Smooth muscle cell (in vitro differentiated cells): ENCODE measurements around the gene UBR4. TPM values are rescaled to one million over a fixed set of nuclear protein-coding genes. Genes with fewer than 3 reads are reported as not detected.

Experiments
- DNase-seq: peaks from one replicate; lab custom pipeline; 2025; ENCODE audit not compliant: unreplicated experiment; lab: John Stamatoyannopoulos, UW
- H2AFZ ChIP-seq: fragments of 200-600 bp; sonication (generic); 2 replicates; pipeline ENCODE4 v1.6.0; 2016; ENCODE audit warnings: antibody characterized with exemption, low read depth, mild to moderate bottlenecking
- H3F3A ChIP-seq: fragments of 200-600 bp; sonication (generic); 2 replicates; pipeline ENCODE4 v1.6.0; 2017; ENCODE audit warnings: antibody characterized with exemption, low read depth
- H3K27ac ChIP-seq: fragments of 200-600 bp; sonication (generic); 2 replicates; pipeline ENCODE4 v1.5.1; 2016; ENCODE audit warnings: low read depth, mild to moderate bottlenecking
- H3K27me3 ChIP-seq: fragments of 200-600 bp; sonication (generic); 2 replicates; pipeline ENCODE4 v1.6.1; 2016; ENCODE audit warnings: low read depth, mild to moderate bottlenecking
- H3K36me3 ChIP-seq: fragments of 200-600 bp; sonication (generic); 2 replicates; pipeline ENCODE4 v1.5.1; 2016; ENCODE audit warnings: low read depth
- H3K4me1 ChIP-seq: fragments of 200-600 bp; sonication (generic); 2 replicates; pipeline ENCODE4 v1.5.1; 2016; ENCODE audit warnings: low read depth
- H3K4me2 ChIP-seq: fragments of 200-600 bp; sonication (generic); 2 replicates; pipeline ENCODE4 v1.6.0; 2016; ENCODE audit warnings: mild to moderate bottlenecking
- H3K4me3 ChIP-seq: fragments of 200-600 bp; sonication (generic); 2 replicates; pipeline ENCODE4 v1.5.1; 2016; ENCODE audit warnings: mild to moderate bottlenecking
- H3K79me2 ChIP-seq: fragments of 200-600 bp; sonication (generic); 2 replicates; pipeline ENCODE4 v1.6.0; 2016; ENCODE audit warnings: low read depth, mild to moderate bottlenecking
- H3K9ac ChIP-seq: fragments of 200-600 bp; sonication (generic); 2 replicates; pipeline ENCODE4 v1.6.0; 2016; ENCODE audit warnings: low read depth
- H3K9me3 ChIP-seq: fragments of 200-600 bp; sonication (generic); replicated peaks from 2 replicates; pipeline ENCODE4 v1.5.1; 2016; ENCODE audit warnings: low read depth
- H4K20me1 ChIP-seq: fragments of 200-600 bp; sonication (generic); 2 replicates; pipeline ENCODE4 v1.6.0; 2016; ENCODE audit warnings: low read depth
- CTCF ChIP-seq: fragments of 200-600 bp; sonication (generic); IDR thresholded peaks from 2 replicates; pipeline ENCODE4 v1.5.1; 2017; ENCODE audit warnings: borderline replicate concordance, mild to moderate bottlenecking, antibody characterized with exemption; ENCODE audit not compliant: insufficient read depth, poor library complexity, severe bottlenecking
- WGBS: methylation state at CpG from one replicate; pipeline ENCODE4 v1.1.7; 2016; ENCODE audit warnings: low lambda C conversion rate; 5-methylcytosine and 5-hydroxymethylcytosine counted together
- polyA plus RNA-seq: library from polyadenylated mRNA; unstranded; fragments of >200 nt; fragmentation: Nextera tagmentation; extraction: Ambion mirVana; gene quantifications from 2 replicates; pipeline ENCODE4 v1.2.1, GENCODE V29; 2016
- total RNA-seq: library from RNA; depleted of rRNA; stranded (reverse); fragments of >200 nt; gene quantifications from 2 replicates; pipeline ENCODE4 v1.2.3, GENCODE V29; 2014

Gene UBR4
- total and polyA plus RNA-seq, 2 experiments from 2014 or later = 62.7 to 142 TPM

GRCh38 chr1:19079541-19080472 is 130.3 kb downstream of the UBR4 start:
- DNase-seq = no peak
- TF ChIP-seq CTCF = no peak
- Histone ChIP-seq H3K4me1 (no peaks in the 10 kb centered on the region), H2AFZ (no peak overlapping the region), H3F3A (peaks cover 11% of the 10 kb centered on the region), H3K4me3 (no peak overlapping the region), H3K9me3 (no peaks in the 10 kb centered on the region), H4K20me1 (no peaks in the 10 kb centered on the region), H3K79me2 (no peaks in the 10 kb centered on the region), H3K27me3 (no peaks in the 10 kb centered on the region), H3K4me2 (no peak overlapping the region), H3K9ac (no peak overlapping the region), H3K36me3 (peaks cover 17% of the 10 kb centered on the region), H3K27ac (no peak overlapping the region)
- 94% methylated on average over 16 of the region's 16 CpGs for WGBS

GRCh38 chr1:19078536-19078935 is 131.5 kb downstream of the UBR4 start:
- no peak overlapping the region for H3K27ac ChIP-seq
- H3K9ac ChIP-seq = no peak overlapping the region
- H4K20me1 ChIP-seq = no peaks in the 10 kb centered on the region
- no peak overlapping the region for H2AFZ ChIP-seq
- no peaks in the 10 kb centered on the region for H3K9me3 ChIP-seq
- no peak for TF ChIP-seq CTCF
- H3K36me3 ChIP-seq = peaks cover 13% of the 10 kb centered on the region
- DNase-seq = no peak
- H3K79me2 ChIP-seq = no peaks in the 10 kb centered on the region
- no peak overlapping the region for H3K4me3 ChIP-seq
- WGBS = 77% methylated on average over 4 of the region's 4 CpGs
- peaks cover 8% of the 10 kb centered on the region for H3F3A ChIP-seq
- H3K27me3 ChIP-seq = no peaks in the 10 kb centered on the region
- H3K4me1 ChIP-seq = no peaks in the 10 kb centered on the region
- H3K4me2 ChIP-seq = no peak overlapping the region

DNA sequence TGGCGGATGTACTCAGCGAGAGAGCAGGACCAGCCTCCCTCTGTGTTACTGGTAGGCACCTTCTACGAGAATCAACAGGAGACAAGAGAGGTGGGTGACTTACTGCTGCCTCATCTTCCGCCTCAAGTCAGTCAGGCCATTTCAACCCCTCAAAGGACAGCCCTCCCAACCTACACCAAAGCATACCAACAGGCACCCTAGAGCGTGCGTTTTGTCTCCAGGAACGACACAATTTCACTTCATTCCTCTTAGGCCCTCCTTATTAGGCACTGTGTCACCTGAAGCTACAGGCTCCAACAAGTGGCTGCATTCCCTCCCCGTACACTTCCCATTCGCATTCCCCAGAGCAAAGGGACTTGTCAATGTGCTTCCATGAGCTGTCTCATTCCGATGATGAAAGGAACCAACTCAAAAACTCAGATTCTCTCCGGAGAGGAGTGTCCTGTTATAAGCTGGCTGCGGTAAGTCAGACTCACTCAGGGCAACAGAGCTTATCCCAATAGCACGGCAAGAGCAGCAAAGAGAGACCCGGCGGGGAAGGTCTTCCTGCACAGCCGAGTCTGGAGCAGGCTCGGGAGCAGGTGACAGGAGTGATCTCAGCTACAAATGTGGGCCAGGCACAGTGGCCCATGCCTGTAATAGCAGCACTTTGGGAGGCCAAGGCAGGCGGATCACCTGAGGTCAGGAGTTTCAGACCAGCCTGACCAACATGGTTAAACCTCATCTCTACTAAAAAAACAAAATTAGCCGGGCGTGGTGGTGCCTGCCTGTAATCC is 133.0 kb downstream of the UBR4 start:
- H2AFZ ChIP-seq = no peak overlapping the region
- H3K9me3 ChIP-seq = no peaks in the 10 kb centered on the region
- H3K9ac ChIP-seq = no peak overlapping the region
- no peak overlapping the region for H3K4me3 ChIP-seq
- H3K36me3 ChIP-seq = peaks cover 13% of the 10 kb centered on the region
- H3K4me2 ChIP-seq = no peak overlapping the region
- H3K27me3 ChIP-seq = no peaks in the 10 kb centered on the region
- H3K4me1 ChIP-seq = no peaks in the 10 kb centered on the region
- no peaks in the 10 kb centered on the region for H3K79me2 ChIP-seq
- H3F3A ChIP-seq = no peaks in the 10 kb centered on the region
- WGBS = 86% methylated on average over 20 of the region's 20 CpGs
- no peak for DNase-seq
- no peak for TF ChIP-seq CTCF
- no peaks in the 10 kb centered on the region for H4K20me1 ChIP-seq
- no peak overlapping the region for H3K27ac ChIP-seq
